Measurements from ENCODE around the gene GRIP1. TPM values are rescaled to one million over a fixed set of nuclear protein-coding genes. Genes with fewer than 3 reads are reported as not detected.

The GRIP1 gene
- total and polyA plus RNA-seq, 2 donors (not counting 3 experiments of a cell fraction or from before 2014, with no cell fraction given), result 0.04 to 0.69 TPM

DNA sequence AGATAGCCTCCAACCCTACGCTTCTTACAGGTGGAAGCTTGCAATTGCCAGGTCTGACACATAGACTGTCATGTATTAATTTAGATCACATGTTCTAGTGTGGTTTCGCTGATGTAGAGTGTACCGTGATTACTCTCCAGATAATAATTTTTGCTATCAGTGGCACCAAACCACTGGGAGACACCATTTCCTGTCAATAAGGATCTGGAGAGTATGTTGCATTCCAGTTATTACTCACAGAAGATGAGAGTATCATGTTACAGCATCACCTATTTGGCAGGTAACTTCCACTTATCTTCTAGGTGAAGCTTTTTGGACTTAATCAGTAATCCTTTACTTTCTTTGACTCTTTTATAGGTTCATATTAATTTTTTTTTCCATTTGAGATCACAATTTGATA, 229.3 kb downstream of the GRIP1 start:
- H3K4me2 ChIP-seq (ENCODE audit: insufficient read depth, low read length), result no peak overlapping the region
- H3K9me3 ChIP-seq (replicated peaks; ENCODE audit: control insufficient read depth, insufficient read depth, low read length), result no peaks in the 10 kb centered on the region
- peaks cover 2 to 6% of the 10 kb centered on the region in 2 experiments for H3K27me3 ChIP-seq (ENCODE audit: control insufficient read depth in 2 of 2, insufficient read depth in 2 of 2, low read length in 2 of 2)
- no peak overlapping the region for H3K9ac ChIP-seq (replicated peaks; ENCODE audit: extremely low read depth, insufficient read depth, low read length)
- TF ChIP-seq POLR2AphosphoS5 (IDR thresholded peaks at IDR 0.05; ENCODE audit: insufficient read depth, low read depth, low read length), result no peak
- TF ChIP-seq, protein P1, sequence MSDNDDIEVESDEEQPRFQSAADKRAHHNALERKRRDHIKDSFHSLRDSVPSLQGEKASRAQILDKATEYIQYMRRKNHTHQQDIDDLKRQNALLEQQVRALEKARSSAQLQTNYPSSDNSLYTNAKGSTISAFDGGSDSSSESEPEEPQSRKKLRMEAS (IDR thresholded peaks at IDR 0.05; ENCODE audit: insufficient read depth, insufficient read length), result no peak
- no peak for TF ChIP-seq FOS (IDR thresholded peaks at IDR 0.05; ENCODE audit: borderline replicate concordance, insufficient read depth, low read length)
- TF ChIP-seq MYC (IDR thresholded peaks at IDR 0.05; ENCODE audit: low read depth, low read length), result no peak
- no peak for TF ChIP-seq GATA2 (IDR thresholded peaks at IDR 0.05; ENCODE audit: insufficient read depth, insufficient read length, low read depth, low read length)
- TF ChIP-seq POLR2A (IDR thresholded peaks at IDR 0.05; ENCODE audit: low read depth, low read length), result no peak
- TF ChIP-seq, protein P2, sequence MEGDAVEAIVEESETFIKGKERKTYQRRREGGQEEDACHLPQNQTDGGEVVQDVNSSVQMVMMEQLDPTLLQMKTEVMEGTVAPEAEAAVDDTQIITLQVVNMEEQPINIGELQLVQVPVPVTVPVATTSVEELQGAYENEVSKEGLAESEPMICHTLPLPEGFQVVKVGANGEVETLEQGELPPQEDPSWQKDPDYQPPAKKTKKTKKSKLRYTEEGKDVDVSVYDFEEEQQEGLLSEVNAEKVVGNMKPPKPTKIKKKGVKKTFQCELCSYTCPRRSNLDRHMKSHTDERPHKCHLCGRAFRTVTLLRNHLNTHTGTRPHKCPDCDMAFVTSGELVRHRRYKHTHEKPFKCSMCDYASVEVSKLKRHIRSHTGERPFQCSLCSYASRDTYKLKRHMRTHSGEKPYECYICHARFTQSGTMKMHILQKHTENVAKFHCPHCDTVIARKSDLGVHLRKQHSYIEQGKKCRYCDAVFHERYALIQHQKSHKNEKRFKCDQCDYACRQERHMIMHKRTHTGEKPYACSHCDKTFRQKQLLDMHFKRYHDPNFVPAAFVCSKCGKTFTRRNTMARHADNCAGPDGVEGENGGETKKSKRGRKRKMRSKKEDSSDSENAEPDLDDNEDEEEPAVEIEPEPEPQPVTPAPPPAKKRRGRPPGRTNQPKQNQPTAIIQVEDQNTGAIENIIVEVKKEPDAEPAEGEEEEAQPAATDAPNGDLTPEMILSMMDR (IDR thresholded peaks at IDR 0.05; ENCODE audit: extremely low read depth in 1 of 2, insufficient read depth in 1 of 2, low read depth in 1 of 2, low read length in 2 of 2), result no peak
- TF ChIP-seq EZH2 (IDR thresholded peaks at IDR 0.05; ENCODE audit: borderline replicate concordance, low read depth, low read length, severe bottlenecking), result no peak
- TF ChIP-seq JUN (IDR thresholded peaks at IDR 0.05; ENCODE audit: borderline replicate concordance, insufficient read depth, insufficient read length, low read depth), result no peak
- DNase-seq (ENCODE audit: low read depth, low spot score) (no peak), FAIRE-seq (no peak)
- no peak overlapping the region for H3K27ac ChIP-seq (ENCODE audit: insufficient read depth, low read depth, low read length)
- H4K20me1 ChIP-seq (replicated peaks; ENCODE audit: control insufficient read depth, extremely low read depth, insufficient read depth, low read length), result no peaks in the 10 kb centered on the region
- no TSS peak for BruUV-seq (replicated peaks)
- CTCF ChIA-PET, result interaction anchor here (0.7 kb wide), 1 partner anchor 98 kb away, joined by 4 read pairs; no protein-coding TSS in a partner anchor
- POLR2A ChIA-PET, result no interaction called here
- H2AFZ ChIP-seq (ENCODE audit: low read depth, low read length), result no peak overlapping the region
- H3K4me3 ChIP-seq (replicated peaks in 1 of 3; ENCODE audit: insufficient read depth in 1 of 3, low read depth in 1 of 3, low read length in 3 of 3), result no peak overlapping the region
- no peaks in the 10 kb centered on the region for H3K79me2 ChIP-seq (ENCODE audit: control insufficient read depth, insufficient read depth, low read length)
- no peaks in the 10 kb centered on the region for H3K36me3 ChIP-seq (ENCODE audit: control insufficient read depth in 2 of 2, extremely low read depth in 1 of 2, insufficient read depth in 2 of 2, low read length in 2 of 2)
- H3K4me1 ChIP-seq (ENCODE audit: control insufficient read depth, extremely low read depth, insufficient read depth, low read length), result no peaks in the 10 kb centered on the region
- H3K9me1 ChIP-seq (replicated peaks; ENCODE audit: control insufficient read depth, extremely low read depth, insufficient read depth, low read length), result no peaks in the 10 kb centered on the region
- dilution Hi-C loops (cut with MboI; ENCODE audit: extremely low pct_ligation_motif_present, low sequenced_read_pairs), result no loop called here
- intact Hi-C loops (cut with micrococcal nuclease), result no loop called here

All from endothelial cell of umbilical vein (primary cell).